ENCODE data around the gene UBL7.

GRCh38 chr15:74403991-74404563, 56.9 kb downstream of the UBL7 start:
- no peak for TF ChIP-seq CTCF (IDR thresholded peaks at IDR 0.05)
- no peak for TF ChIP-seq POLR2A (IDR thresholded peaks at IDR 0.05)

Data from testis (tissue), 2 donors.